ENCODE measurements around the gene ADGRF4. TPM values are rescaled to one million over a fixed set of nuclear protein-coding genes. Genes with fewer than 3 reads are reported as not detected.

The ADGRF4 gene
- total and polyA plus RNA-seq, 2 of the 8 experiments (the other 6 are each of a cell fraction or from before 2014, with no cell fraction given) = 0.02 TPM; not detected in 1

- TF ChIP-seq CHD7 (IDR thresholded peaks at IDR 0.05; ENCODE audit: insufficient replicate concordance, low read length) (no peak), BCL11A (IDR thresholded peaks at IDR 0.05; ENCODE audit: low read depth in 2 of 2, low read length in 2 of 2) (no peak), PHF8 (conservative IDR thresholded peaks at IDR 0.05; ENCODE audit: low read depth, low read length) (no peak), EZH2 (IDR thresholded peaks at IDR 0.05; ENCODE audit: low read depth, low read length, severe bottlenecking) (no peak), TEAD4 (IDR thresholded peaks at IDR 0.05; ENCODE audit: low read depth, low read length) (no peak), SRF (IDR thresholded peaks at IDR 0.05; ENCODE audit: low read depth, low read length) (no peak), ASH2L (IDR thresholded peaks at IDR 0.05; ENCODE audit: low read length) (no peak)
- TF ChIP-seq, protein P1, sequence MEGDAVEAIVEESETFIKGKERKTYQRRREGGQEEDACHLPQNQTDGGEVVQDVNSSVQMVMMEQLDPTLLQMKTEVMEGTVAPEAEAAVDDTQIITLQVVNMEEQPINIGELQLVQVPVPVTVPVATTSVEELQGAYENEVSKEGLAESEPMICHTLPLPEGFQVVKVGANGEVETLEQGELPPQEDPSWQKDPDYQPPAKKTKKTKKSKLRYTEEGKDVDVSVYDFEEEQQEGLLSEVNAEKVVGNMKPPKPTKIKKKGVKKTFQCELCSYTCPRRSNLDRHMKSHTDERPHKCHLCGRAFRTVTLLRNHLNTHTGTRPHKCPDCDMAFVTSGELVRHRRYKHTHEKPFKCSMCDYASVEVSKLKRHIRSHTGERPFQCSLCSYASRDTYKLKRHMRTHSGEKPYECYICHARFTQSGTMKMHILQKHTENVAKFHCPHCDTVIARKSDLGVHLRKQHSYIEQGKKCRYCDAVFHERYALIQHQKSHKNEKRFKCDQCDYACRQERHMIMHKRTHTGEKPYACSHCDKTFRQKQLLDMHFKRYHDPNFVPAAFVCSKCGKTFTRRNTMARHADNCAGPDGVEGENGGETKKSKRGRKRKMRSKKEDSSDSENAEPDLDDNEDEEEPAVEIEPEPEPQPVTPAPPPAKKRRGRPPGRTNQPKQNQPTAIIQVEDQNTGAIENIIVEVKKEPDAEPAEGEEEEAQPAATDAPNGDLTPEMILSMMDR (IDR thresholded peaks at IDR 0.05; ENCODE audit: control extremely low read depth in 1 of 3, insufficient read depth in 1 of 3, low read depth in 1 of 3, low read length in 3 of 3) = no peak
These were observed 26.6 kb upstream of the ADGRF4 start (continued) for GRCh38 chr6:47671777-47672176.

All from H1 (cell line).